HEK293 (cell line): ENCODE measurements around the gene SLC38A10.

ENCODE experiments used
- CTCF ChIA-PET: fragments of 350-600 bp; formaldehyde crosslinking; extraction: SDS; loops from one replicate; lab custom pipeline; 2021; ENCODE audit warnings: antibody characterized with exemption; lab: Yijun Ruan, JAX
- POLR2A ChIA-PET: fragments of 300-600 bp; formaldehyde crosslinking; extraction: SDS; loops from one replicate; lab custom pipeline; 2020; ENCODE audit warnings: antibody characterized with exemption, inconsistent platforms; lab: Yijun Ruan, JAX
- H3K27ac ChIP-seq: fragments of 200-500 bp; sonication (Bioruptor generic); 2 replicates; pipeline ENCODE4 v1.5.1; 2014; ENCODE audit warnings: low read depth, low read length, control low read depth, inconsistent platforms; ENCODE audit errors: extremely low read depth
- H3K36me3 ChIP-seq, 2 experiments: fragments of 200-500 bp in 1 of 2; sonication (Bioruptor generic) in 1 of 2; 1 replicate in 1 of 2; 2 replicates in 1 of 2; pipeline ENCODE4 v1.5.1; 2014 to 2017; ENCODE audit warnings: inconsistent platforms in 2 of 2, low read length in 2 of 2; ENCODE audit not compliant: control insufficient read depth in 2 of 2, insufficient read depth in 1 of 2
- H3K4me1 ChIP-seq: fragments of 200-500 bp; sonication (Bioruptor generic); 2 replicates; pipeline ENCODE4 v1.5.1; 2014; ENCODE audit warnings: mild to moderate bottlenecking, low read length, inconsistent platforms; ENCODE audit not compliant: control insufficient read depth, insufficient read depth
- H3K4me3 ChIP-seq: 2 replicates; pipeline ENCODE4 v1.5.1; 2011; ENCODE audit warnings: low read depth, mild to moderate bottlenecking, control low read depth, low read length, moderate library complexity
- H3K9me3 ChIP-seq: fragments of 200-500 bp; sonication (Bioruptor generic); 2 replicates; pipeline ENCODE4 v1.5.1; 2014; ENCODE audit warnings: low read depth, low read length, inconsistent platforms; ENCODE audit not compliant: control insufficient read depth, insufficient read depth
- BCL11A ChIP-seq: fragments of 450-650 bp; formaldehyde crosslinking; IDR thresholded peaks from 2 replicates; pipeline ENCODE4 v1.5.1; 2016; ENCODE audit warnings: low read depth, missing biosample characterization, missing genetic modification characterization
- FEZF1 ChIP-seq: fragments of 450-650 bp; formaldehyde crosslinking; IDR thresholded peaks from 2 replicates; pipeline ENCODE4 v1.5.1; 2016; ENCODE audit warnings: missing biosample characterization, missing genetic modification characterization
- GLIS1 ChIP-seq: fragments of 450-650 bp; formaldehyde crosslinking; IDR thresholded peaks from 2 replicates; pipeline ENCODE4 v1.5.1; 2016; ENCODE audit warnings: missing biosample characterization, missing genetic modification characterization
- GLIS2 ChIP-seq: fragments of 450-650 bp; formaldehyde crosslinking; IDR thresholded peaks from 2 replicates; pipeline ENCODE4 v1.5.1; 2016; ENCODE audit warnings: missing biosample characterization, missing genetic modification characterization
- IKZF3 ChIP-seq: fragments of 450-650 bp; IDR thresholded peaks from 2 replicates; pipeline ENCODE4 v1.5.0; 2018; ENCODE audit warnings: missing biosample characterization, mild to moderate bottlenecking, missing genetic modification characterization, moderate library complexity
- PATZ1 ChIP-seq: fragments of 450-650 bp; formaldehyde crosslinking; IDR thresholded peaks from 2 replicates; pipeline ENCODE4 v1.5.1; 2016; ENCODE audit warnings: missing biosample characterization, missing genetic modification characterization
- ZBTB8A ChIP-seq: fragments of 450-650 bp; formaldehyde crosslinking; IDR thresholded peaks from 2 replicates; pipeline ENCODE4 v1.5.1; 2016; ENCODE audit warnings: missing biosample characterization, missing genetic modification characterization
- ZIC2 ChIP-seq: fragments of 450-650 bp; formaldehyde crosslinking; IDR thresholded peaks from 2 replicates; pipeline ENCODE4 v1.5.1; 2016; ENCODE audit warnings: missing biosample characterization, missing genetic modification characterization
- ZNF169 ChIP-seq: fragments of 450-650 bp; formaldehyde crosslinking; IDR thresholded peaks from 2 replicates; pipeline ENCODE4 v1.5.1; 2016; ENCODE audit warnings: missing biosample characterization, missing genetic modification characterization
- ZNF248 ChIP-seq: fragments of 450-650 bp; formaldehyde crosslinking; IDR thresholded peaks from 2 replicates; pipeline ENCODE4 v1.5.1; 2017; ENCODE audit warnings: missing biosample characterization, missing genetic modification characterization
- ZNF335 ChIP-seq: fragments of 450-650 bp; formaldehyde crosslinking; conservative IDR thresholded peaks from 2 replicates; pipeline ENCODE4 v1.5.1; 2016; ENCODE audit warnings: missing biosample characterization, missing genetic modification characterization
- ZNF37A ChIP-seq: fragments of 450-650 bp; IDR thresholded peaks from 2 replicates; pipeline ENCODE4 v1.5.1; 2018; ENCODE audit warnings: missing biosample characterization, missing genetic modification characterization
- ZNF404 ChIP-seq: fragments of 450-650 bp; formaldehyde crosslinking; IDR thresholded peaks from 2 replicates; pipeline ENCODE4 v1.5.1; 2017; ENCODE audit warnings: missing biosample characterization, missing genetic modification characterization
- ZNF529 ChIP-seq: fragments of 450-650 bp; formaldehyde crosslinking; IDR thresholded peaks from 2 replicates; pipeline ENCODE4 v1.5.1; 2017; ENCODE audit warnings: missing genetic modification characterization, missing biosample characterization; ENCODE audit not compliant: insufficient replicate concordance
- ZNF544 ChIP-seq: fragments of 450-650 bp; formaldehyde crosslinking; IDR thresholded peaks from 2 replicates; pipeline ENCODE4 v1.5.0; 2017; ENCODE audit warnings: missing biosample characterization, missing genetic modification characterization
- ZNF600 ChIP-seq: fragments of 450-650 bp; formaldehyde crosslinking; IDR thresholded peaks from 2 replicates; pipeline ENCODE4 v1.5.1; 2016; ENCODE audit warnings: missing biosample characterization, missing genetic modification characterization
- ZNF626 ChIP-seq: fragments of 450-650 bp; sonication (Bioruptor Pico); formaldehyde crosslinking; IDR thresholded peaks from 2 replicates; pipeline ENCODE4 v1.5.1; 2018; ENCODE audit warnings: missing biosample characterization, missing genetic modification characterization, inconsistent platforms
- ZNF639 ChIP-seq: fragments of 450-650 bp; formaldehyde crosslinking; IDR thresholded peaks from 2 replicates; pipeline ENCODE4 v1.5.1; 2016; ENCODE audit warnings: missing biosample characterization, missing genetic modification characterization
- ZNF660 ChIP-seq: fragments of 450-650 bp; IDR thresholded peaks from 2 replicates; pipeline ENCODE4 v1.5.1; 2018; ENCODE audit warnings: missing biosample characterization, mild to moderate bottlenecking, missing genetic modification characterization
- ZNF670 ChIP-seq: fragments of 450-650 bp; formaldehyde crosslinking; IDR thresholded peaks from 2 replicates; pipeline ENCODE4 v1.5.1; 2016; ENCODE audit warnings: missing biosample characterization, missing genetic modification characterization, low read depth

The SLC38A10 gene

GRCh38 chr17:81333616-81334368, 38.7 kb upstream of the SLC38A10 start:
- Histone ChIP-seq H3K9me3 (no peaks in the 10 kb centered on the region), H3K4me3 (no peak overlapping the region), H3K36me3 (no peaks in the 10 kb centered on the region), H3K4me1 (peaks cover 12% of the 10 kb centered on the region), H3K27ac (no peak overlapping the region)
- TF ChIP-seq ZNF626 (tag by site-specific recombination) (no peak), BCL11A (no peak), ZNF335 (peak; percentile 87), PATZ1 (tag by site-specific recombination) (peak; percentile 29; the same call in 1 of the 2 replicates), ZIC2 (peak; percentile 67), GLIS1 (peak; percentile 80), ZNF529 (no peak), ZNF600 (no peak)
- POLR2A ChIA-PET: interaction anchor here (1.3 to 1.5 kb wide), 2 partner anchors 64 to 175 kb away, joined by 3 read pairs; no protein-coding TSS in a partner anchor
- CTCF ChIA-PET: interaction anchor here (0.9 to 1.5 kb wide), 3 partner anchors 9 to 107 kb away, joined by 5 read pairs; no protein-coding TSS in a partner anchor

GRCh38 chr17:81332914-81333528, 37.9 kb upstream of the SLC38A10 start:
- TF ChIP-seq IKZF3 (peak; percentile 28; the same call in 1 of the 2 replicates), ZNF248 (tag by site-specific recombination) (no peak), ZNF670 (tag by site-specific recombination) (no peak), FEZF1 (tag by site-specific recombination) (no peak), ZNF169 (no peak), ZNF639 (tag by site-specific recombination) (no peak), GLIS2 (tag by site-specific recombination) (peak; percentile 10; the same call in 1 of the 2 replicates), ZNF544 (tag by site-specific recombination) (no peak), ZNF404 (tag by site-specific recombination) (no peak), ZBTB8A (no peak), ZNF600 (peak; percentile 85), ZNF660 (no peak), ZNF37A (tag by site-specific recombination) (no peak)
- POLR2A ChIA-PET: no interaction called here
- Histone ChIP-seq H3K36me3 (no peaks in the 10 kb centered on the region), H3K27ac (no peak overlapping the region), H3K9me3 (no peaks in the 10 kb centered on the region), H3K4me3 (no peak overlapping the region), H3K4me1 (peaks cover 16% of the 10 kb centered on the region)
- CTCF ChIA-PET: no interaction called here
